Endothelial cell of umbilical vein (primary cell): ENCODE measurements around the gene LMLN.

ENCODE experiments used
- EZH2 ChIP-seq: IDR thresholded peaks from 2 replicates; pipeline ENCODE4 v1.6.1; 2012; ENCODE audit warnings: borderline replicate concordance, low read depth, mild to moderate bottlenecking, moderate library complexity, low read length, inconsistent platforms; ENCODE audit not compliant: severe bottlenecking
- MYC ChIP-seq: IDR thresholded peaks from one replicate; pipeline ENCODE4 v1.6.1; 2011; ENCODE audit warnings: mild to moderate bottlenecking, low read depth, low read length
- POLR2A ChIP-seq: IDR thresholded peaks from 2 replicates; pipeline ENCODE4 v1.6.1; 2012; ENCODE audit warnings: low read depth, mild to moderate bottlenecking, control low read depth, low read length
- POLR2AphosphoS5 ChIP-seq: IDR thresholded peaks from 2 replicates; pipeline ENCODE4 v1.6.1; 2012; ENCODE audit warnings: low read depth, mild to moderate bottlenecking, control low read depth, low read length, moderate library complexity; ENCODE audit not compliant: insufficient read depth
- TF ChIP-seq, protein P1 (sequence below), 2 donors: IDR thresholded peaks; 1 replicate in 1 of 2; 2 replicates in 1 of 2; pipeline ENCODE4 v1.5.1; 2011; ENCODE audit warnings: low read length in 2 of 2, mild to moderate bottlenecking in 2 of 2, moderate library complexity in 2 of 2, control low read depth in 1 of 2, inconsistent platforms in 1 of 2, low read depth in 1 of 2; ENCODE audit not compliant: insufficient read depth in 1 of 2; ENCODE audit errors: extremely low read depth in 1 of 2

DNA sequence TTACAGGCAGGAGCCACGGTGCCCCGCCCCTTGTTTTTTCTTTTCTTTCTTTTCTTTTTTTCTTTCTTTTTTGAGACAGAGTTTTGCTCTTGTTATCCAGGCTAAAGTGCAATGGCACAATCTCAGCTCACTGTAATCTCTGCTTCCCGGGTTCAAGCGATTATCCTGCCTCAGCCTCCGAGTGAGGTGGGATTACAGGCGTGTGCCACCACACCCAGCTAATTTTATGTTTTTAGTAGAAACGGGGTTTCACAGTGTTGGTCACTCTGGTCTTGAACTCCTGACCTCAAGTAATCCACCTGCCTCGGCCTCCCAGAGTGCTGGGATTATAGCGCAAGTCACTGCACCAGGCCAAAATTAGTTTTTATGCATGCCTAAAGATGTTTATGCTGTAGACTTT lies 7.6 kb upstream of the LMLN start:
- TF ChIP-seq, protein P1, sequence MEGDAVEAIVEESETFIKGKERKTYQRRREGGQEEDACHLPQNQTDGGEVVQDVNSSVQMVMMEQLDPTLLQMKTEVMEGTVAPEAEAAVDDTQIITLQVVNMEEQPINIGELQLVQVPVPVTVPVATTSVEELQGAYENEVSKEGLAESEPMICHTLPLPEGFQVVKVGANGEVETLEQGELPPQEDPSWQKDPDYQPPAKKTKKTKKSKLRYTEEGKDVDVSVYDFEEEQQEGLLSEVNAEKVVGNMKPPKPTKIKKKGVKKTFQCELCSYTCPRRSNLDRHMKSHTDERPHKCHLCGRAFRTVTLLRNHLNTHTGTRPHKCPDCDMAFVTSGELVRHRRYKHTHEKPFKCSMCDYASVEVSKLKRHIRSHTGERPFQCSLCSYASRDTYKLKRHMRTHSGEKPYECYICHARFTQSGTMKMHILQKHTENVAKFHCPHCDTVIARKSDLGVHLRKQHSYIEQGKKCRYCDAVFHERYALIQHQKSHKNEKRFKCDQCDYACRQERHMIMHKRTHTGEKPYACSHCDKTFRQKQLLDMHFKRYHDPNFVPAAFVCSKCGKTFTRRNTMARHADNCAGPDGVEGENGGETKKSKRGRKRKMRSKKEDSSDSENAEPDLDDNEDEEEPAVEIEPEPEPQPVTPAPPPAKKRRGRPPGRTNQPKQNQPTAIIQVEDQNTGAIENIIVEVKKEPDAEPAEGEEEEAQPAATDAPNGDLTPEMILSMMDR (IDR thresholded peaks at IDR 0.05; ENCODE audit: extremely low read depth in 1 of 2, insufficient read depth in 1 of 2, low read depth in 1 of 2, low read length in 2 of 2), result no peak
- TF ChIP-seq MYC, result no peak
- TF ChIP-seq POLR2AphosphoS5, result no peak
- TF ChIP-seq POLR2A, result no peak
- TF ChIP-seq EZH2, result no peak
